Panc1 (cell line): ENCODE measurements around the gene GSS. TPM values are rescaled to one million over a fixed set of nuclear protein-coding genes. Genes with fewer than 3 reads are reported as not detected.

Experiments
- ATAC-seq: fragments of 200-7000 bp; cut with Tn5 transposase; 2 replicates; pipeline ENCODE4 v1.9.1; 2020; ENCODE audit warnings: mild to moderate bottlenecking, moderate library complexity
- BruUV-seq: library from RNA; stranded (reverse); fragments of 400-500 nt; replicated peaks from 2 replicates; lab custom pipeline; 2021; lab: Mats Ljungman, UMichigan
- CTCF ChIA-PET: fragments of 300-600 bp; sonication (Branson Sonifier 250); formaldehyde crosslinking; loops from one replicate; lab custom pipeline; 2022; ENCODE audit warnings: antibody characterized with exemption; lab: Charles Lee
- POLR2A ChIA-PET: fragments of 300-600 bp; sonication (Branson Sonifier 250); formaldehyde crosslinking; loops from one replicate; lab custom pipeline; 2022; ENCODE audit warnings: antibody characterized with exemption; lab: Charles Lee
- DNase-seq: peaks from one replicate; pipeline ENCODE4 v3.0.0-alpha.2; 2010; ENCODE audit warnings: low read depth, low spot score
- H3K27ac ChIP-seq: 2 replicates; pipeline ENCODE4 v1.5.1; 2011; ENCODE audit warnings: mild to moderate bottlenecking, low read length, inconsistent platforms
- H3K27me3 ChIP-seq: fragments of 200-500 bp; sonication (Bioruptor generic); 2 replicates; pipeline ENCODE4 v1.6.0; 2014; ENCODE audit warnings: low read length, inconsistent platforms; ENCODE audit not compliant: control insufficient read depth, insufficient read depth
- H3K36me3 ChIP-seq: fragments of 200-500 bp; sonication (Bioruptor generic); 2 replicates; pipeline ENCODE4 v1.5.1; 2014; ENCODE audit warnings: inconsistent platforms, mild to moderate bottlenecking, low read length, moderate library complexity; ENCODE audit not compliant: control insufficient read depth, insufficient read depth
- H3K4me1 ChIP-seq: 2 replicates; pipeline ENCODE4 v1.5.1; 2011; ENCODE audit warnings: inconsistent platforms, mild to moderate bottlenecking, low read length, moderate library complexity; ENCODE audit not compliant: control insufficient read depth, insufficient read depth
- H3K4me3 ChIP-seq, 2 experiments: 2 replicates each; pipeline ENCODE4 v1.5.1; 2011 to 2012; ENCODE audit warnings: low read depth in 2 of 2, low read length in 2 of 2, mild to moderate bottlenecking in 2 of 2, inconsistent platforms in 1 of 2, moderate library complexity in 1 of 2
- H3K9me3 ChIP-seq: fragments of 200-500 bp; sonication (Bioruptor generic); 2 replicates; pipeline ENCODE4 v1.5.1; 2014; ENCODE audit warnings: low read depth, mild to moderate bottlenecking, inconsistent platforms, low read length, moderate library complexity; ENCODE audit not compliant: control insufficient read depth, insufficient read depth
- CTCF ChIP-seq: fragments of 450-650 bp; IDR thresholded peaks from 2 replicates; pipeline ENCODE4 v1.5.1; 2017; ENCODE audit warnings: mild to moderate bottlenecking
- POLR2AphosphoS5 ChIP-seq: IDR thresholded peaks from 2 replicates; pipeline ENCODE4 v1.6.1; 2012; ENCODE audit warnings: mild to moderate bottlenecking, low read depth, low read length, moderate library complexity
- REST ChIP-seq, 2 experiments: IDR thresholded peaks; 2 replicates each; pipeline ENCODE4 v1.6.1; 2011 to 2012; ENCODE audit warnings: low read depth in 2 of 2, control low read depth in 1 of 2, low read length in 1 of 2, mild to moderate bottlenecking in 1 of 2, moderate library complexity in 1 of 2; ENCODE audit not compliant: insufficient read depth in 1 of 2
- SIN3A ChIP-seq: IDR thresholded peaks from 2 replicates; pipeline ENCODE4 v1.6.1; 2012; ENCODE audit warnings: low read depth, mild to moderate bottlenecking, low read length, moderate library complexity, borderline replicate concordance; ENCODE audit not compliant: insufficient read depth
- TCF7L2 ChIP-seq: IDR thresholded peaks from 2 replicates; pipeline ENCODE4 v1.6.1; 2011; ENCODE audit warnings: mild to moderate bottlenecking, low read depth, low read length, inconsistent platforms
- in situ Hi-C: cut with HindIII; loops from 2 replicates; pipeline ENCODE4 v1.10.0; 2016; ENCODE audit warnings: low sequenced_read_pairs, low pct_unique_long_range_greater_than_20kb
- intact Hi-C: fragments of 100-400 bp; cut with micrococcal nuclease; formaldehyde crosslinking; loops from one replicate; pipeline ENCODE4 v1.10.0; 2022; ENCODE audit not compliant: unreplicated experiment
- total RNA-seq: library from RNA; stranded (reverse); gene quantifications from one replicate; pipeline ENCODE4 v1.2.1, GENCODE V29; 2021; ENCODE audit not compliant: unreplicated experiment

The GSS gene
- total RNA-seq, 1 experiment from 2014 or later: 64.8 TPM

GRCh38 chr20:34982270-34983088, 26.9 kb upstream of the GSS start:
- H3K9me3 ChIP-seq: no peaks in the 10 kb centered on the region
- TF ChIP-seq CTCF (no peak), TCF7L2 (no peak), SIN3A (no peak), REST (IDR thresholded peaks at IDR 0.05; ENCODE audit: insufficient read depth in 1 of 2, low read depth in 2 of 2, low read length in 1 of 2) (no peak), POLR2AphosphoS5 (no peak)
- no peak for ATAC-seq
- in situ Hi-C loops: no loop called here
- H3K27me3 ChIP-seq: no peaks in the 10 kb centered on the region
- ChIA-PET POLR2A (no interaction called here), CTCF (no interaction called here)
- no peaks in the 10 kb centered on the region for H3K36me3 ChIP-seq
- H3K4me1 ChIP-seq: no peaks in the 10 kb centered on the region
- no peak overlapping the region for H3K27ac ChIP-seq
- no peak for DNase-seq
- intact Hi-C loops: no loop called here
- no TSS peak for BruUV-seq
- H3K4me3 ChIP-seq: no peak overlapping the region

- POLR2A ChIA-PET: no interaction called here
- CTCF ChIA-PET: no interaction called here
- no peak overlapping the region for H3K27ac ChIP-seq
- intact Hi-C loops: no loop called here
- no peaks in the 10 kb centered on the region for H3K4me1 ChIP-seq
- in situ Hi-C loops: no loop called here
- DNase-seq: no peak
- no peaks in the 10 kb centered on the region for H3K9me3 ChIP-seq
- ATAC-seq: no peak
- TF ChIP-seq POLR2AphosphoS5: no peak
- no peak for TF ChIP-seq TCF7L2
- TF ChIP-seq CTCF: no peak
- no peak for TF ChIP-seq REST (IDR thresholded peaks at IDR 0.05; ENCODE audit: insufficient read depth in 1 of 2, low read depth in 2 of 2, low read length in 1 of 2)
- TF ChIP-seq SIN3A: no peak
- H3K4me3 ChIP-seq: no peak overlapping the region
- no TSS peak for BruUV-seq
- H3K27me3 ChIP-seq: no peaks in the 10 kb centered on the region
- no peaks in the 10 kb centered on the region for H3K36me3 ChIP-seq
Measured at GRCh38 chr20:34980543-34981233, 25.1 kb upstream of the GSS start.
